ENCODE measurements around the gene GSG1L. TPM values are rescaled to one million over a fixed set of nuclear protein-coding genes. Genes with fewer than 3 reads are reported as not detected.

The GSG1L gene
- polyA plus RNA-seq, 2 donors = 0.12 to 0.19 TPM

DNA sequence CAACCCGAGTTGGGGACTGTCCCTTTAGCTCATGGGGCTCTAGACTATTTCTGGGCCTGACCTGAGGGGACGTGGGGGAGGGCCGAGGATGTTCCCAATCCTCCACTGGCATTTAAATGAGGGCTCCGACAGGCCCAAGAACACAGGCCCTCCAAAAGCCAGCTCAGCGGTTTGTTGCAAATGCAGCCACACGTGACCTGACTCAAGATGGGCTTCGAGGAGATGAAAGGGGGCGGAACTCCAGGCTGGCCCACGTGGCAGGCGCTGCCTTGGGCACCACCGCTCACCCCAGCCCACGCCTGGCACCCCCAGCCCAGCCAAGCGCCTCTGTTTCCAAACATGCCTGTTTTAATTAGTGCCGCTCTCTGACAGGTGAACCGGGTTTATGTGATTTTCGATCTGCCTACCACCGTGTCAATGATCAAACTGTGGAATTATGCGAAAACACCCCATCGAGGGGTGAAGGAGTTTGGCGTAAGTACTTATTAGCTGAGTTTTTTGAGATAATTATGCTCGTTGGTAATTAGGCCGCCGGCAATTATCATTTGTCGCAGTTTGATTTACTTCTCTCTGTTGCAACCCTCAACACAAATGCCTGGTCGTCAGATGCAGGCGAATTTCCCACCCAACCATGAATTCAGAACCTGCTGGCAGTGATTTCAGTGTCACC lies 286.8 kb downstream of the GSG1L start:
- H3K9me3 ChIP-seq (ENCODE audit: control insufficient read depth in 2 of 2, insufficient read depth in 1 of 2, low read depth in 1 of 2, low read length in 1 of 2) = peaks cover 0 to 2% of the 10 kb centered on the region in 2 donors
- H3K27me3 ChIP-seq (ENCODE audit: control insufficient read depth in 1 of 2, insufficient read depth in 2 of 2, low read length in 2 of 2) = no peaks in the 10 kb centered on the region
- no peaks in the 10 kb centered on the region for H3K4me1 ChIP-seq (ENCODE audit: control insufficient read depth in 2 of 2, insufficient read depth in 2 of 2, low read length in 1 of 2)
- no peak overlapping the region for H3K27ac ChIP-seq (ENCODE audit: low read depth in 2 of 2, low read length in 1 of 2)
- no peak overlapping the region for H3K4me3 ChIP-seq (ENCODE audit: low read depth in 1 of 2, low read length in 2 of 2)
- 87% methylated on average over 26 of the region's 26 CpGs for WGBS, 2 donors
- H3K36me3 ChIP-seq (ENCODE audit: control insufficient read depth in 2 of 2, insufficient read depth in 2 of 2, low read length in 1 of 2) = peaks cover 0 to 18% of the 10 kb centered on the region in 2 donors

DNA sequence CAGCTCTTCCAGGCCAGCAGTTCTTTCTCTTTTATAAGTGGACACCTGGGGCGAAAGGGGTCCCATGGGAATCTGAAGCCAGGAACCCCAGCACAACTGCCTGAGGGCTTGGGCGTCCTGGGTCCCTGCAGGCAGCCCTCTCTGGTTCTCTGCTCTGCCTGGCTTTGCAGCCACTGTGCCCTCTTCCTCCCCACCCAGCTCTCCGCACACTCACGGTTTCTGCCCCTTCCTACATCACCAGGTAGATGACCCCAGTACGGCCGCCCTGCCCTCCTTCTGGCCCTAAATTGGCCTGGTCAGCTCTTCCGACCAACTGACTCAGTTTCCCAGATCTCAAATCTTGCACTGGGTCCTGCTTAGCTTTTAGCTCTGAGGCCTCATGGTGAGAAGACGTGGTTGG lies 288.3 kb downstream of the GSG1L start:
- H3K36me3 ChIP-seq (ENCODE audit: control insufficient read depth in 2 of 2, insufficient read depth in 2 of 2, low read length in 1 of 2) = peaks cover 2 to 26% of the 10 kb centered on the region in 2 donors
- no peaks in the 10 kb centered on the region for H3K4me1 ChIP-seq (ENCODE audit: control insufficient read depth in 2 of 2, insufficient read depth in 2 of 2, low read length in 1 of 2)
- WGBS, 2 donors = 92 to 95% methylated on average over 8 of the region's 8 CpGs
- H3K27me3 ChIP-seq (ENCODE audit: control insufficient read depth in 1 of 2, insufficient read depth in 2 of 2, low read length in 2 of 2) = no peaks in the 10 kb centered on the region
- H3K27ac ChIP-seq (ENCODE audit: low read depth in 2 of 2, low read length in 1 of 2) = no peak overlapping the region
- H3K9me3 ChIP-seq (ENCODE audit: control insufficient read depth in 2 of 2, insufficient read depth in 1 of 2, low read depth in 1 of 2, low read length in 1 of 2) = peaks cover 0 to 2% of the 10 kb centered on the region in 2 donors
- H3K4me3 ChIP-seq (ENCODE audit: low read depth in 1 of 2, low read length in 2 of 2) = no peak overlapping the region

DNA sequence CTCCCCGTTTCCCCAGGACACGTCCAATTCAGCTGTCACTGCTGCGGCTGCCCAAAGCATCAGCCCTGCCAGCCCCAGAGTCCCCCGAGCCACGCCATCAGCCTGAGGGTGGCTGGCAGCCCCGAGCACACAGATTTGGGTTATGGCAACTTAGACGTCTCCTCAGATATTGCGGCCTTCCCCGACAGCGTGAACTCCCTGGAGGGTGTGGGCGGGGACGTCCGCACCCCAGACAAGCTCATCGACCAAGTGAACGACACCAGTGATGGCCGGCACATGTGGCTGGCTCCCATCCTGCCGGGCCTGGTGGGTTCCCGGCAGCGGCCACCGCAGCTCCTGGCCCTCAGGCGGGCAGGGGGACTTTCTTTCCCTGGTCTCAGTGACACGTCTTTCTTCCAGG lies 288.7 kb downstream of the GSG1L start:
- WGBS, 2 donors = 88 to 93% methylated on average over 22 of the region's 22 CpGs
- Histone ChIP-seq H3K4me3 (ENCODE audit: low read depth in 1 of 2, low read length in 2 of 2) (no peak overlapping the region), H3K27me3 (ENCODE audit: control insufficient read depth in 1 of 2, insufficient read depth in 2 of 2, low read length in 2 of 2) (no peaks in the 10 kb centered on the region), H3K27ac (ENCODE audit: low read depth in 2 of 2, low read length in 1 of 2) (no peak overlapping the region), H3K9me3 (ENCODE audit: control insufficient read depth in 2 of 2, insufficient read depth in 1 of 2, low read depth in 1 of 2, low read length in 1 of 2) (peaks cover 0 to 2% of the 10 kb centered on the region in 2 donors), H3K36me3 (ENCODE audit: control insufficient read depth in 2 of 2, insufficient read depth in 2 of 2, low read length in 1 of 2) (peaks cover 2 to 28% of the 10 kb centered on the region in 2 donors), H3K4me1 (ENCODE audit: control insufficient read depth in 2 of 2, insufficient read depth in 2 of 2, low read length in 1 of 2) (no peaks in the 10 kb centered on the region)

DNA sequence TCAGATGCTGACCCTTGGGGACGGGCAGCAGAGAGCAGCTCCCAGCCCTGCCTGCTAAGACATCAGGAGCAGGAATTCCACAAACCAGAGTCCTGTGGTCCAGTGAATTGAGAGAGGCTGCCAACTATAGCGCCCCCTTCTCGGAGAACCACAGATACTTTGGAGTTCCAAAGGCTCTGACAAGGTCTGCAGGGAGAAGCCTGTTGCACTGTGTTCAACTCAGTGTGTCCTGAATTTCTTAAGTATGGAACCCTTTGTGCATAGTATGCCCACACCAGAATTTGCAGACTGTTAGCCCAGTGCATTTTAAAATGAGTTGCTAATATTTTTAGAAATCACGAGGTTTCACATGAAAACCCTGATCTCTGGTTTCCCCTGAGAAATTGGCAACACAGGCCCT lies 290.2 kb downstream of the GSG1L start:
- Histone ChIP-seq H3K36me3 (ENCODE audit: control insufficient read depth in 2 of 2, insufficient read depth in 2 of 2, low read length in 1 of 2) (peaks cover 5 to 37% of the 10 kb centered on the region in 2 donors), H3K9me3 (ENCODE audit: control insufficient read depth in 2 of 2, insufficient read depth in 1 of 2, low read depth in 1 of 2, low read length in 1 of 2) (peaks cover 0 to 2% of the 10 kb centered on the region in 2 donors), H3K4me3 (ENCODE audit: low read depth in 1 of 2, low read length in 2 of 2) (no peak overlapping the region), H3K27me3 (ENCODE audit: control insufficient read depth in 1 of 2, insufficient read depth in 2 of 2, low read length in 2 of 2) (no peaks in the 10 kb centered on the region), H3K27ac (ENCODE audit: low read depth in 2 of 2, low read length in 1 of 2) (no peak overlapping the region), H3K4me1 (ENCODE audit: control insufficient read depth in 2 of 2, insufficient read depth in 2 of 2, low read length in 1 of 2) (no peaks in the 10 kb centered on the region)
- 97 to 100% methylated on average over 4 of the region's 4 CpGs for WGBS, 2 donors

DNA sequence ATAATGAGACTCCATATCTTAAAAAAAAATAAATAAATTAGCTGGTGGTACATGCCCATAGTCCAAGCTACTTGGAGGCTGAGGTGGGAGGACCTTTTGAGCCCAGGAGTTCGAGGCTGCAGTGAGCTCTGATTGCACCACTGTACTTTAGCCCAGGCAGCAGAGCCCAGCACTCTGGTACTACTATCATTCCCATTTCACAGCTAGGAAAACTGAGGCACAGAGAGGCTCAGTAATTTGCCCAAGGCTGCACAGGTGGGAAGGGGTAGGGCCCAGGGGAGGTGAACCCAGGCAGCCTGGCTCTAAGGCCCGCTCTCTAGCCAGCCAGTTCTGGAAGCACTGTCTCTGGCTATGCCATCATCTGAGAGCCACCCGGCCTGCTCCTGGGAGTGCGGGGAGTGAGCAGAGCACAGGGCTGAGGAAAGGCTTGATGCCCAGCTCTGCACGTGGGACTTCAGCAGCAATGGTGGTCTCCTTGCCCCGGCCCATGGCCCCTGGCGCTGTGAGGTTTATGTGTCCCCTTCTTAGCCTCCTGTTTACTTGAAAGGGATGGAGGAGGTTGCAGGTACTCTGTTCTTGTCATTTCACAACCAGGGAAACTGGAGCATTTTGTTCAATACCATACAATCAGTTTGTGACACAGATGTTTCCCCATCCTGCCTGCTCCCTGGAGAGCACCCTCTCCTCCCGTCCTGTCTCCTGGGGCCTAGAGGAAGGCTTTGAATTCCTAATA lies 291.3 kb downstream of the GSG1L start:
- H3K4me1 ChIP-seq (ENCODE audit: control insufficient read depth in 2 of 2, insufficient read depth in 2 of 2, low read length in 1 of 2) = no peaks in the 10 kb centered on the region
- no peak overlapping the region for H3K4me3 ChIP-seq (ENCODE audit: low read depth in 1 of 2, low read length in 2 of 2)
- H3K27ac ChIP-seq (ENCODE audit: low read depth in 2 of 2, low read length in 1 of 2) = no peak overlapping the region
- peaks cover 5 to 34% of the 10 kb centered on the region in 2 donors for H3K36me3 ChIP-seq (ENCODE audit: control insufficient read depth in 2 of 2, insufficient read depth in 2 of 2, low read length in 1 of 2)
- H3K9me3 ChIP-seq (ENCODE audit: control insufficient read depth in 2 of 2, insufficient read depth in 1 of 2, low read depth in 1 of 2, low read length in 1 of 2) = peaks cover 0 to 2% of the 10 kb centered on the region in 2 donors
- 91% methylated on average over 8 of the region's 8 CpGs for WGBS, 2 donors
- H3K27me3 ChIP-seq (ENCODE audit: control insufficient read depth in 1 of 2, insufficient read depth in 2 of 2, low read length in 2 of 2) = no peaks in the 10 kb centered on the region

DNA sequence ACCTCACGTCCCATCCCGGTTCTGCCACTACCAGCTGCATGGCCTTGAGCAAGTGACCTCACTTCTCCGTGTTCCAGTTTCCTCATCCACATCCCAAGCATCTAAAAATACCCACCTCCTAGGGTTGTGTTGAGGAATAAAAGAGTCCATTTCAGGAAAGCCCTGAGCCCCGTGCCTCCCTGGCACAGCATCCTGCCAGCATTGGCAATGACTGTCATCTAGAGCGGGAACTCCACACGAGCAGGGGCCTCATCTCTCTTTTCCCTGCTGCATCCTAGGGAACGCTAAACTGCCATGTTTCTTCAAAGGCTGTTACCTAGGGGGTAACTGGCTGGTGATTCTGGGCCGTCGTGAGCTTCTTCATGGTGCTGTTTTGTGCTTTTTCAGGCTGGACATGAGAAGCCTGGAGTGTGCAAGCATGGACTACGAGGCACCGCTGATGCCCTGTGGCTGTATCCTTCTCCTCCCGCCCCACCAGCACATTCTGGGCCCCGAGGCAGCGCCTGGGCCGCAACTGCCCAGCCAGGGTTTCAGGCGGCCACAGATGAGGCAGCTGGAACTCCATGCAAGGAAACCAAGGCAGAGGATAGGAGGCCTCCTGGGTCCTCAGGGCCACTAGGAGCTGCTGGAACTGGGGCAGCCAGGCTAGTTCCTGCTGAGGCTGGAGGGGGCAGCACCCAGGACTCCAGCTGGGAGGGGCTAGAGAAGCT lies 292.2 kb downstream of the GSG1L start:
- peaks cover 6 to 41% of the 10 kb centered on the region in 2 donors for H3K36me3 ChIP-seq (ENCODE audit: control insufficient read depth in 2 of 2, insufficient read depth in 2 of 2, low read length in 1 of 2)
- WGBS, 2 donors = 88 to 91% methylated on average over 16 of the region's 16 CpGs
- H3K4me3 ChIP-seq (ENCODE audit: low read depth in 1 of 2, low read length in 2 of 2) = no peak overlapping the region
- peaks cover 0 to 2% of the 10 kb centered on the region in 2 donors for H3K9me3 ChIP-seq (ENCODE audit: control insufficient read depth in 2 of 2, insufficient read depth in 1 of 2, low read depth in 1 of 2, low read length in 1 of 2)
- H3K27me3 ChIP-seq (ENCODE audit: control insufficient read depth in 1 of 2, insufficient read depth in 2 of 2, low read length in 2 of 2) = no peaks in the 10 kb centered on the region
- H3K4me1 ChIP-seq (ENCODE audit: control insufficient read depth in 2 of 2, insufficient read depth in 2 of 2, low read length in 1 of 2) = no peaks in the 10 kb centered on the region
- H3K27ac ChIP-seq (ENCODE audit: low read depth in 2 of 2, low read length in 1 of 2) = no peak overlapping the region

DNA sequence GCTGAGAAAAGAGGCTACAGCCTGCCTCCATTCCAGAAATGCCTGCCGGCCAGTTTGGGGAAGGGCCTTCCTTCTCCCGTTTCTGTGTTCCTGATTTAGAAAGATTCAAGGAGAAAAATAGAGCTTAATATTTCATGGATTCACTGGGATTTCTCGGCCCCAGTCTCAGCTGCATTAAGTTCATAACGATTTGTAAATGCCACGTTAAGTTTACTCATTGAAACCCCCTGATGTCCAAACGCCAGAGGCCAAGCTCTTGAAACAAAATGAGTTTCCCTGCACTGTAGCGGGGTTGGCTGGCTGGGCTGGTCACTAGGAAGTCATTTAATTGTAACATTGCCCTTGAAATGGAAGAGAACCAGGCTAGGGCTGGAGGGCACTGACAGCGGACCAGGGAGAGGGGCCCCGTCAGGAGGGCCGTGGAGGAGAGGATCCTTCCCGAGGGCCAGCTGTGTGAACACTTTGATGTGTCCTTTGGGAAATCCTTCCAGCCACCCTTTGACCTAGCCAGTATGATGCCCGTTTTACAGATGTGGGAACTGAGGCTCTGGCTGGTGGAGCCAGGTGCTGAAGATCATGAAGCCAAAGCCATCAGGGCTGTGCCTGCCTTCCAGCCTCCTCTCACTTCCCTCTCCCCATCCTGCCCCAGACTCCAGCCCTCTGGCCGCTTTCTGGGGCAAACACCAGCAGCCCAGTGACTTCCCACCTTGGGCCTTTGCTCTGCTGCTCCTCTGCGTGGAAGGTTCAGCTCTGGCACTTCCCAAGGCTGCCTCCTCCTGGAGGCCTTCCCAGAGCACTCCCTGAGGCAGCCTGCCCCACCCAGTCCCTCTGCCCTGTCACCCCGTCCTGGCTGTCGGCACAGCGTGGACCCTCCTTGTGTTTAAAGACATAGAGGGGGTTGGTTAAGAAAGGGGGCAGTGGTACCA lies 293.0 kb downstream of the GSG1L start:
- Histone ChIP-seq H3K36me3 (ENCODE audit: control insufficient read depth in 2 of 2, insufficient read depth in 2 of 2, low read length in 1 of 2) (peaks cover 10 to 45% of the 10 kb centered on the region in 2 donors), H3K27ac (ENCODE audit: low read depth in 2 of 2, low read length in 1 of 2) (no peak overlapping the region), H3K9me3 (ENCODE audit: control insufficient read depth in 2 of 2, insufficient read depth in 1 of 2, low read depth in 1 of 2, low read length in 1 of 2) (peaks cover 0 to 2% of the 10 kb centered on the region in 2 donors), H3K4me3 (ENCODE audit: low read depth in 1 of 2, low read length in 2 of 2) (no peak overlapping the region), H3K27me3 (ENCODE audit: control insufficient read depth in 1 of 2, insufficient read depth in 2 of 2, low read length in 2 of 2) (no peaks in the 10 kb centered on the region), H3K4me1 (ENCODE audit: control insufficient read depth in 2 of 2, insufficient read depth in 2 of 2, low read length in 1 of 2) (no peaks in the 10 kb centered on the region)
- 84 to 90% methylated on average over 17 of the region's 17 CpGs for WGBS, 2 donors

DNA sequence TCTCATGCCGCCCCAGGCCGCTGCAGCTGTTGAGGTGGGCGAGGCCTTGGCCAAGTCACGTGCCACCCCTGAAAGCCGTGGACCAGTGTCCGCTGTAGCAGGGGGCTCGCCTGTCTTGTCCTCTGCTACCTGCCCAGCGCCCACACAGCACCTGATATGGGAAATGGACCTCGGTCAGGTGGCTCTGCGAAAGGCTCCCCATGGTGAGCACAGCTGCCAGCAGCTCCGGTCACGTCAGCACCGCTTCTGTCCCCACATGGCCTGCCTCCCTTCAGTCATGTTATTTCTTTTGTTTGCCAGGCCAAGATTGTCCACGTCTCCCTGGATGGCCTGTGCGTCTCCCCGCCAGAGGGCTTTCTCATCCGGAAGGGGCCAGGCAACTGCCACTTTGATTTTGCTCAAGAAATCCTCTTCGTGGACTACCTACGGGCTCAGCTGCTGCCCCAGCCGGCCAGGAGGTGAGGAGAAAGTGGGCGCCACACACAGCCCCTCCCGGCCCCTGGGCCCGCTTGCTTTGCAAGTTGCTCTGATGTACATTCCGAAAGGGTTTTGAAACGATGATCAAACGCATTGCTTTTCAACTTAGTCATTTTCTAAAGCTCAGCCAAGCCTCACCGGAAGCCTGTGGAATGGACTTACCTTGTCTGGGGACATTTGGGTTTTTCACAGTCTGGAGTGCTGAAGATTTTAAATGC lies 293.8 kb downstream of the GSG1L start:
- peaks cover 0 to under 1% of the 10 kb centered on the region in 2 donors for H3K9me3 ChIP-seq (ENCODE audit: control insufficient read depth in 2 of 2, insufficient read depth in 1 of 2, low read depth in 1 of 2, low read length in 1 of 2)
- peaks cover 10 to 42% of the 10 kb centered on the region in 2 donors for H3K36me3 ChIP-seq (ENCODE audit: control insufficient read depth in 2 of 2, insufficient read depth in 2 of 2, low read length in 1 of 2)
- H3K27me3 ChIP-seq (ENCODE audit: control insufficient read depth in 1 of 2, insufficient read depth in 2 of 2, low read length in 2 of 2) = no peaks in the 10 kb centered on the region
- no peaks in the 10 kb centered on the region for H3K4me1 ChIP-seq (ENCODE audit: control insufficient read depth in 2 of 2, insufficient read depth in 2 of 2, low read length in 1 of 2)
- H3K4me3 ChIP-seq (ENCODE audit: low read depth in 1 of 2, low read length in 2 of 2) = no peak overlapping the region
- 82 to 90% methylated on average over 27 of the region's 27 CpGs for WGBS, 2 donors
- no peak overlapping the region for H3K27ac ChIP-seq (ENCODE audit: low read depth in 2 of 2, low read length in 1 of 2)

Measured in esophagus (tissue), 2 donors.